HFFc6 (cell line): ENCODE data around the gene TIAM1. TPM values are rescaled to one million over a fixed set of nuclear protein-coding genes. Genes with fewer than 3 reads are reported as not detected.

Source experiments
- DNase-seq: peaks from one replicate; pipeline ENCODE4 v3.0.0-alpha.2; 2018
- H3K27ac Mint-ChIP-seq: 2 replicates; pipeline ENCODE4 v1.8.0; 2020; ENCODE audit warnings: mild to moderate bottlenecking, mixed read lengths
- H3K27me3 Mint-ChIP-seq: 2 replicates; pipeline ENCODE4 v1.8.0; 2021; ENCODE audit warnings: mild to moderate bottlenecking, moderate library complexity, mixed read lengths; ENCODE audit not compliant: insufficient read depth
- H3K36me3 Mint-ChIP-seq: 2 replicates; pipeline ENCODE4 v1.8.0; 2021; ENCODE audit warnings: low read depth, mixed read lengths
- H3K4me1 Mint-ChIP-seq: 2 replicates; pipeline ENCODE4 v1.8.0; 2020; ENCODE audit warnings: low read depth, mixed read lengths
- H3K4me3 Mint-ChIP-seq: 2 replicates; pipeline ENCODE4 v1.8.0; 2020; ENCODE audit warnings: mild to moderate bottlenecking, moderate library complexity, mixed read lengths
- H3K9me3 Mint-ChIP-seq: 2 replicates; pipeline ENCODE4 v1.8.0; 2020; ENCODE audit warnings: mild to moderate bottlenecking, mixed read lengths
- total RNA-seq, 6 experiments: library from RNA; stranded (reverse); fragmentation: NEBNext Ultra II Directional; extraction: Animal tissue kit (Norgen Biotek cat#: 25700); gene quantifications; 2 replicates in 1 of 6; 3 replicates in 5 of 6; pipeline ENCODE4 v1.2.3, GENCODE V29; 2021
- TF ChIP-seq, protein P1 (sequence below): fragments of 200-600 bp; sonication (generic); IDR thresholded peaks from 2 replicates; pipeline ENCODE4 v1.5.0; 2021; ENCODE audit warnings: antibody characterized with exemption, mild to moderate bottlenecking

The TIAM1 gene
- total RNA-seq, 6 experiments from 2014 or later = 0.02 to 0.43 (median 0.27) TPM; not detected in 1

DNA sequence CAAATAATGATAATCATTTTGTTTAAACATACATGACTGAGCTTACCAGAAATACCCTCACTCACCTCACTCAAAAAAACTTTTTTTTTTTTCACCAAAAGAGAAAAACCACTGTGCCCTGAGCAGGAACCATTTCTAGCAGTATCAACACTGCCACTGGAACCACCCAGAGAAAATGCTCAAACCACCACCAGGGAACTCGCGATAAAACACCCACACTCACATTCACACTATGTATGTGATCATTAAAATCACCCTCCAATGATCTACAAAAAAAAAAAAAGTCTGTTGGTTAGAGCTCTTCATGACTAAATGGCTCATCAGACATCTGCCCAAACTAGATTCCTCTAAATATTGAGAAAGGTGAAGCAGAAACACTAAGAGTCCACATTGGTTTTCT lies 11.5 kb downstream of the TIAM1 start:
- Mint-ChIP-seq H3K9me3 (peaks cover 44% of the 10 kb centered on the region; the same call in 1 of the 2 replicates), H3K4me1 (peaks cover 11% of the 10 kb centered on the region; the same call in 1 of the 2 replicates), H3K27ac (no peak overlapping the region), H3K27me3 (no peaks in the 10 kb centered on the region; the same call in 1 of the 2 replicates), H3K36me3 (peaks cover 5% of the 10 kb centered on the region), H3K4me3 (no peak overlapping the region)
- no peak for DNase-seq
- TF ChIP-seq, protein P1, sequence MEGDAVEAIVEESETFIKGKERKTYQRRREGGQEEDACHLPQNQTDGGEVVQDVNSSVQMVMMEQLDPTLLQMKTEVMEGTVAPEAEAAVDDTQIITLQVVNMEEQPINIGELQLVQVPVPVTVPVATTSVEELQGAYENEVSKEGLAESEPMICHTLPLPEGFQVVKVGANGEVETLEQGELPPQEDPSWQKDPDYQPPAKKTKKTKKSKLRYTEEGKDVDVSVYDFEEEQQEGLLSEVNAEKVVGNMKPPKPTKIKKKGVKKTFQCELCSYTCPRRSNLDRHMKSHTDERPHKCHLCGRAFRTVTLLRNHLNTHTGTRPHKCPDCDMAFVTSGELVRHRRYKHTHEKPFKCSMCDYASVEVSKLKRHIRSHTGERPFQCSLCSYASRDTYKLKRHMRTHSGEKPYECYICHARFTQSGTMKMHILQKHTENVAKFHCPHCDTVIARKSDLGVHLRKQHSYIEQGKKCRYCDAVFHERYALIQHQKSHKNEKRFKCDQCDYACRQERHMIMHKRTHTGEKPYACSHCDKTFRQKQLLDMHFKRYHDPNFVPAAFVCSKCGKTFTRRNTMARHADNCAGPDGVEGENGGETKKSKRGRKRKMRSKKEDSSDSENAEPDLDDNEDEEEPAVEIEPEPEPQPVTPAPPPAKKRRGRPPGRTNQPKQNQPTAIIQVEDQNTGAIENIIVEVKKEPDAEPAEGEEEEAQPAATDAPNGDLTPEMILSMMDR = no peak

DNA sequence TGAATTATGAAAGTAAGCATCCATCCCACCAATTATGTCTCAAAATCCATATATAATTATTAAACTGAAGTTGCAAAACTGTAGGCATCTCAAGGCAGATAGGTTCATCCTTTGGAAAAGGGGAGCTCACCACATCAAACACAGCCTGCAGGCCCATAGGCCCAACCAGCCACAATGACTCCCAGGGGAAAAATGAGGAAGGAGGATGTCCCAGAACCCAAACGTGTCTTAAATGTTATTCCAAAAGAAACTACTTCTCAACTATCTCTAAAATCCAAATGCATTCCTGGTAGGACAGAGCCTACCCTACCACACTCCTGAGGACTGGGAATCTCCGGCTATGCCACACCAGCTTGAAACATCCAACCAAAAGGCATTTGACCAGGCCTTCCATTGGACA lies 12.8 kb downstream of the TIAM1 start:
- DNase-seq = no peak
- TF ChIP-seq, protein P1 = no peak
- peaks cover 5% of the 10 kb centered on the region for H3K36me3 Mint-ChIP-seq

DNA sequence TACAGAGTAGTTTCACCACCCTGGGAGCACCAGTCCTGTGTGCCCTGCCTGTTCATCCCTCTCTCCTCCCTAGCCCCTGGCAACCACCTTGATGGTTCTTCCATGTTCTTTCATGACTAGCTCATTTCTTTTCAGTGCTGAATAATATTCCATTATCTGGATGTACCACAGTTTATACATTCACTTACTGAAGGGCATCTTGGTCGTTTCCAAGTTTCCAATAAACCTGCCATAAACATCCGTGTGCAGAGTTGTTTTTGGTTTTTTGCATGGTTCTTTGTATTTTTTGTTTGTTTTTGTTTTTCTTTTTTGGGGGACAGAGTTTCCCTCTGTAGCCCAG lies 13.9 kb downstream of the TIAM1 start:
- DNase-seq = no peak
- H3K9me3 Mint-ChIP-seq = peaks cover 35% of the 10 kb centered on the region; the same call in 1 of the 2 replicates
- no peak overlapping the region for H3K4me3 Mint-ChIP-seq
- no peaks in the 10 kb centered on the region; the same call in 1 of the 2 replicates for H3K27me3 Mint-ChIP-seq
- no peaks in the 10 kb centered on the region; the same call in 1 of the 2 replicates for H3K4me1 Mint-ChIP-seq
- TF ChIP-seq, protein P1 = no peak
- H3K36me3 Mint-ChIP-seq = peaks cover 5% of the 10 kb centered on the region
- no peak overlapping the region for H3K27ac Mint-ChIP-seq

More for the DNA sequence above, 12.8 kb downstream of the TIAM1 start:
- Mint-ChIP-seq H3K4me3 (no peak overlapping the region), H3K9me3 (peaks cover 34% of the 10 kb centered on the region; the same call in 1 of the 2 replicates), H3K27ac (no peak overlapping the region), H3K4me1 (peaks cover 6% of the 10 kb centered on the region; the same call in 1 of the 2 replicates), H3K27me3 (no peaks in the 10 kb centered on the region; the same call in 1 of the 2 replicates)

DNA sequence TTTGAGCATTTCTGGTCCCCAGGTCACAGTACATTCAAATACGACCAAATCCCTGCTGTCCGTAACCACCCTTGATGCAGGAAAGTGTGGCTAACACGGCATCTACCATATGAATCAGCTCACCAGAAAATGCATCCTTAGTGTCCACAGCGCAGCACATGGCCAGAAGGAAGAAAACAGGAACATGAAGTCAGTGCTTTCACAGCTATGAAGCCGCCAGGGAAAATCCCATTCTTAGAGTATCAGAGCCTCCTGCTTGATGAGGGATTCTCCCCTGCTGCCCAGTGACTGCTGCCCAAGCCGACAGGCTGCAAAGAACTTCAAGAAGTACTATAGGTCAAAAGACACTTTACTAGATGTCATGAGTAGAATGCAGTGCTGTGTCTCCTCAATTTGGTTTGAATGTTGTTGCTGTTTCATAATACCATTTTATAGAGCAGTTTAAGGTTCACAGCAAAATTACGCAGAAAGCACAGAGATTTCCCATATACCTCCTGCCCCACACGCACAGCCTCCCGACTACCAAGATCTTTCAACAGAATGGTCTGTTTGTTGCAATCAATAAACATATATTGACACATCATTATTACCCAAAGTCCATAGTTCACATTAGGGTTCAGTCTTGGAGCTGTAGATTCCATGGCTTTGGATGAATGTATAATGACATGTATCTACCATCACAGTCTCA lies 14.5 kb downstream of the TIAM1 start:
- no peak overlapping the region for H3K4me3 Mint-ChIP-seq
- no peaks in the 10 kb centered on the region; the same call in 1 of the 2 replicates for H3K4me1 Mint-ChIP-seq
- TF ChIP-seq, protein P1 = no peak
- no peak for DNase-seq
- H3K9me3 Mint-ChIP-seq = peaks cover 34% of the 10 kb centered on the region; the same call in 1 of the 2 replicates
- H3K27me3 Mint-ChIP-seq = no peaks in the 10 kb centered on the region; the same call in 1 of the 2 replicates
- no peak overlapping the region for H3K27ac Mint-ChIP-seq
- peaks cover 5% of the 10 kb centered on the region for H3K36me3 Mint-ChIP-seq

DNA sequence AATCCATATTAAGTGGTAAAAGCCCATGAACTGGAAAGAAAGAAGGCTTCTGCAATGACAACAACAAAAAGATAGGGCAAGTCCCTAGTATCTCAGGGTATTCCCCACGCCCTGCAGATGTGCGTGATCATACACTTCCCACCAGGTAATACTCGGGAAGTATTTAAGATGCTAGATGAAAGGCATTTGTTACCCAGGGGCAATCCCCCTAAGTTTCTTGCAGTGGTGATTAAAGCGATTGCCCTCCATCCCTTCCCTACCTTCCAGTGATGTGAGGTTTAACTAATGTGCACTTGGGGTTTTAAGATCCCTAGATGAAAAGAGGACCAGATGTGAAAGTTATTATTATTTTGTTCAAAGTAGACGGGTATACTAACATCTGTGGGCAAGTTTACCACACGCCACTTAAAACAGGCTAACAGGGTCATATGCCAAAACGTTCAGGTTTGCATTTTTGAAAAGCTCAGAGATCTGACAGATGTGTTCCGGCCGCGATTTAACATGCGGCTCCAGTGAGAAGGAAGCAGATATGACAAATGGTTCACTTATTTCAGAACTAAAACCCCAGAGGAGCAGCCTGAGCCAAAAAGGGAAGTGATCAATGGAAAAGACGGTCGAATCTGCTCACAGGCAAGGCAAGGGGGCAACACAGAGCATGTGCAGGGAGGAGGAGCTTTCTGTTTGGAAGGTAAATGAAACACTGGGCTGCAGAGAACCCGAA lies 17.4 kb downstream of the TIAM1 start:
- H3K27me3 Mint-ChIP-seq = no peaks in the 10 kb centered on the region; the same call in 1 of the 2 replicates
- no peaks in the 10 kb centered on the region; the same call in 1 of the 2 replicates for H3K4me1 Mint-ChIP-seq
- H3K9me3 Mint-ChIP-seq = peaks cover 34% of the 10 kb centered on the region; the same call in 1 of the 2 replicates
- peaks cover 5% of the 10 kb centered on the region for H3K36me3 Mint-ChIP-seq
- TF ChIP-seq, protein P1 = no peak
- H3K4me3 Mint-ChIP-seq = no peak overlapping the region; the same call in 1 of the 2 replicates
- H3K27ac Mint-ChIP-seq = no peak overlapping the region
- no peak for DNase-seq
